NB4 (cell line): ENCODE results near the gene CALN1.

Source experiments
- DNase-seq: peaks from one replicate; pipeline ENCODE4 v3.0.0; 2010; ENCODE audit warnings: low read depth
- H3K4me3 ChIP-seq: one replicate; pipeline ENCODE4 v1.5.1; 2011; ENCODE audit warnings: mild to moderate bottlenecking, low read depth, low read length, moderate library complexity
- MYC ChIP-seq: IDR thresholded peaks from 2 replicates; pipeline ENCODE4 v1.6.1; 2011; ENCODE audit warnings: low read depth, low read length
- POLR2A ChIP-seq: IDR thresholded peaks from 2 replicates; pipeline ENCODE4 v1.6.1; 2011; ENCODE audit warnings: mild to moderate bottlenecking; ENCODE audit not compliant: insufficient read length; ENCODE audit errors: extremely low read depth
- TF ChIP-seq, protein P1 (sequence below): IDR thresholded peaks from one replicate; pipeline ENCODE4 v1.5.1; 2012; ENCODE audit warnings: low read depth, low read length
- TF ChIP-seq, protein P2 (sequence below): IDR thresholded peaks from 2 replicates; pipeline ENCODE4 v1.6.1; 2011; ENCODE audit warnings: low read depth, low read length

CALN1 gene

DNA sequence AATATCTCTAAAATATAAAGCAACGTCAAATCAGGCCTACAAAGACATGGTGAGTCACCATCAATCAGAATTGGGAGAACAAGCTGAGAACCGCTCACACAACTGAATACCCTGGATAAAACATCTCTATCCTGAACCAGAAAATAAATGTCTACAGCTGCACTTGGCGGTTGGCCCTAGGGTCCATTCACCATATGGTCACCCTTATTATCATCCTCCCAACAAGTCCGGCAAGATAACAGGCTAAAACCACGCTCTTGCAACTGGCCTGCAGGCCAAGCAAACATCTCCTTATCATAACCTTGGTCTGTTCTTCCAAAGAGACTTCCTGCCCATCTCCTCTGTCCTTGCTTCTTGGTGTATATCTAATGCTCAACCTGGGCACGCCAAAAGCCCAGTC is 310.7 kb downstream of the CALN1 start:
- no peak for DNase-seq
- TF ChIP-seq MYC (no peak), POLR2A (no peak)
- TF ChIP-seq, protein P1, sequence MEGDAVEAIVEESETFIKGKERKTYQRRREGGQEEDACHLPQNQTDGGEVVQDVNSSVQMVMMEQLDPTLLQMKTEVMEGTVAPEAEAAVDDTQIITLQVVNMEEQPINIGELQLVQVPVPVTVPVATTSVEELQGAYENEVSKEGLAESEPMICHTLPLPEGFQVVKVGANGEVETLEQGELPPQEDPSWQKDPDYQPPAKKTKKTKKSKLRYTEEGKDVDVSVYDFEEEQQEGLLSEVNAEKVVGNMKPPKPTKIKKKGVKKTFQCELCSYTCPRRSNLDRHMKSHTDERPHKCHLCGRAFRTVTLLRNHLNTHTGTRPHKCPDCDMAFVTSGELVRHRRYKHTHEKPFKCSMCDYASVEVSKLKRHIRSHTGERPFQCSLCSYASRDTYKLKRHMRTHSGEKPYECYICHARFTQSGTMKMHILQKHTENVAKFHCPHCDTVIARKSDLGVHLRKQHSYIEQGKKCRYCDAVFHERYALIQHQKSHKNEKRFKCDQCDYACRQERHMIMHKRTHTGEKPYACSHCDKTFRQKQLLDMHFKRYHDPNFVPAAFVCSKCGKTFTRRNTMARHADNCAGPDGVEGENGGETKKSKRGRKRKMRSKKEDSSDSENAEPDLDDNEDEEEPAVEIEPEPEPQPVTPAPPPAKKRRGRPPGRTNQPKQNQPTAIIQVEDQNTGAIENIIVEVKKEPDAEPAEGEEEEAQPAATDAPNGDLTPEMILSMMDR = no peak
- TF ChIP-seq, protein P2, sequence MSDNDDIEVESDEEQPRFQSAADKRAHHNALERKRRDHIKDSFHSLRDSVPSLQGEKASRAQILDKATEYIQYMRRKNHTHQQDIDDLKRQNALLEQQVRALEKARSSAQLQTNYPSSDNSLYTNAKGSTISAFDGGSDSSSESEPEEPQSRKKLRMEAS = no peak
- H3K4me3 ChIP-seq = no peak overlapping the region

DNA sequence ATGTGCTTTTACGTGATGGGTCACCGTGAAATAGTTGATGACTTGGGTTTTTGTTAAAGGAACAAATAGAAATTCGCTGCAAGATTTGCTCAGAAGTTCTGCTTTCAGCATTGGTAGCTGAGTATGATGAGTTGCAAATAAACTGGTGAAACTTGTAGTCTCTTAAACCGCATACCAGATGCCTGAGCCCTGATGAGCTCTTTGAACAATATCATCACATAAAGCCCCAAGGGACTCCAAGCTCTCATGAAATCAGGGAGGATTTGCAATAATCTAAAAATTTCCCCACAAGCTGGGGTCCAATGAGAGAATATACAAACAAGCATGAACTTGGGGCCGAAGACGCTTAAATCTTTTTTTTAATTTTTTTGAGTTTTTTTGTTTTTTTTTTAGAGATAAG is 312.4 kb downstream of the CALN1 start:
- no peak for DNase-seq
- TF ChIP-seq, protein P1 = no peak
- TF ChIP-seq POLR2A (no peak), MYC (no peak)
- TF ChIP-seq, protein P2 = no peak
- H3K4me3 ChIP-seq = no peak overlapping the region

DNA sequence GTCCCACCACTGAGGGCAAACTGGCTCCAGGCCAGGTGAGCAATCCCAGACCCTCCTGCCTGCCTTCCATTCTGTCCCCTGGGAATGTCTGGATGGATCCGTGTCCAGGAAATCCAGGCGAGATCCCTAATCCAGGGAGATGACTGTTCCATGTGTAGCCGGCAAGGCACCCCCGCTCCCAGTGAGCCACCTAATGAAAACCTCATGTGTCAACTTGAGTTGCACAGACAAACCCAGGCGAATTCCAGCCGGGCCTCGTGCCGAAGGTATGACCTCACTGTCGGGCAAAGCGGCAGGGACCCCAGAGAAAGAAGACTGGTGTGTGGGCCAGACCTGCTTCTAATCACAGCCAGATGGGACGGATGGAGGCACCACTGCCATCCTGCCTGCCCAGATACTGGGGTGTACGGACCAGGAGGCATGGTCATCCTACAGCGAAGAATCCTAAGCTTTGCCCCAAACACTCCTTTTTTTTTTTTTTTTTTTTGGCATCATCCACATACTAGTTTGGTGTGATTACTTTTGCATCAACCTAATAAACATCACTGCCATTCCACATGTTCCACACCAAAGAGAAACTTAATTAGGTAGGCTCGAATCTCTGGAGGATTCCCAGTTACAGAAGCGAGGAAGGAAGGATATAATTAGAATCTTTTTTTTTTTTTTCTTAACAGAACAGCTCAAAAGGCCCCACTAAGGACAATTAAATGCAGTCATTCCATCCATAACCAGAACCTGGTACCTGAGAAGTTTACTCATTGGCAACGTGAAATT is 313.1 kb downstream of the CALN1 start:
- TF ChIP-seq, protein P2 = no peak
- TF ChIP-seq POLR2A = no peak
- TF ChIP-seq, protein P1 = no peak
- no peak for TF ChIP-seq MYC
- no peak overlapping the region for H3K4me3 ChIP-seq
- DNase-seq = no peak

GRCh38 chr7:72097226-72097625 is 314.9 kb downstream of the CALN1 start:
- no peak for DNase-seq

GRCh38 chr7:72092769-72093168 is 319.4 kb downstream of the CALN1 start:
- TF ChIP-seq MYC (no peak), POLR2A (no peak)
- TF ChIP-seq, protein P1 = no peak
- TF ChIP-seq, protein P2 = no peak
- no peak for DNase-seq
- no peak overlapping the region for H3K4me3 ChIP-seq

More at GRCh38 chr7:72097226-72097625, 314.9 kb downstream of the CALN1 start:
- TF ChIP-seq POLR2A (no peak), MYC (no peak)
- TF ChIP-seq, protein P1 = no peak
- TF ChIP-seq, protein P2 = no peak
- H3K4me3 ChIP-seq = no peak overlapping the region
